PC-9 (cell line): ENCODE results near the gene PCLO.

ENCODE experiments used
- EZH2 ChIP-seq: fragments of 200-600 bp; sonication (generic); IDR thresholded peaks from 2 replicates; pipeline ENCODE4 v1.8.0; 2017; ENCODE audit warnings: antibody characterized with exemption, low read depth
- TF ChIP-seq, protein P1 (sequence below): fragments of 200-600 bp; sonication (generic); conservative IDR thresholded peaks from 2 replicates; pipeline ENCODE4 v1.6.1; 2017; ENCODE audit warnings: mixed run types, antibody characterized with exemption, mild to moderate bottlenecking, moderate library complexity

DNA sequence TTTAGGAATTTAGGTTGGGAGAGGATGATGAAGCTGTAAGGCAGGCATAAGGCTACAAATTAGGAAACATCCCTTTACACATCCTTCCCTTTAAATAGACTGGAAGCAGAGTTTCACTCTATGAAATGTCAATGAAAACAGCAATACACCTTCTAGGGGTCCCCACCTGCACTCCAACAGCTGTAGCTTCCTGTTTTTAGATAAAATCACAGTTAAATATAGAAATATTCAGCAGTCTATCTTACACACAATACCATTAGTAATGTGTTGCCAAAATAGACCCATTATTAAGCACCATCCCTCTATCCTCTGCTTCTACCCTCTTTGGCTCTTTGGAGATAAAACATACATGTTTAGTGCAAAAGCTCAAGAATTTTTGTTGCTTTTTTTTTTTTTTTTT is 237.4 kb downstream of the PCLO start:
- TF ChIP-seq, protein P1, sequence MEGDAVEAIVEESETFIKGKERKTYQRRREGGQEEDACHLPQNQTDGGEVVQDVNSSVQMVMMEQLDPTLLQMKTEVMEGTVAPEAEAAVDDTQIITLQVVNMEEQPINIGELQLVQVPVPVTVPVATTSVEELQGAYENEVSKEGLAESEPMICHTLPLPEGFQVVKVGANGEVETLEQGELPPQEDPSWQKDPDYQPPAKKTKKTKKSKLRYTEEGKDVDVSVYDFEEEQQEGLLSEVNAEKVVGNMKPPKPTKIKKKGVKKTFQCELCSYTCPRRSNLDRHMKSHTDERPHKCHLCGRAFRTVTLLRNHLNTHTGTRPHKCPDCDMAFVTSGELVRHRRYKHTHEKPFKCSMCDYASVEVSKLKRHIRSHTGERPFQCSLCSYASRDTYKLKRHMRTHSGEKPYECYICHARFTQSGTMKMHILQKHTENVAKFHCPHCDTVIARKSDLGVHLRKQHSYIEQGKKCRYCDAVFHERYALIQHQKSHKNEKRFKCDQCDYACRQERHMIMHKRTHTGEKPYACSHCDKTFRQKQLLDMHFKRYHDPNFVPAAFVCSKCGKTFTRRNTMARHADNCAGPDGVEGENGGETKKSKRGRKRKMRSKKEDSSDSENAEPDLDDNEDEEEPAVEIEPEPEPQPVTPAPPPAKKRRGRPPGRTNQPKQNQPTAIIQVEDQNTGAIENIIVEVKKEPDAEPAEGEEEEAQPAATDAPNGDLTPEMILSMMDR = no peak
- TF ChIP-seq EZH2 = no peak
